Upper lobe of left lung (tissue), 6 donors: Measurements from ENCODE around the gene SNX32. TPM values are rescaled to one million over a fixed set of nuclear protein-coding genes. Genes with fewer than 3 reads are reported as not detected.

Experiments
- ATAC-seq, 2 donors: fragments of 200-7000 bp; cut with Tn5 transposase; one replicate each; pipeline ENCODE4 v1.9.1; 2022; ENCODE audit warnings: mild to moderate bottlenecking in 2 of 2, moderate library complexity in 2 of 2; ENCODE audit not compliant: low FRiP score in 2 of 2
- DNase-seq, 2 donors: peaks; one replicate each; pipeline ENCODE4 v3.0.0-alpha.2; 2019 to 2020
- H3K27ac ChIP-seq, 4 donors: fragments of 200-600 bp; sonication (generic); one replicate each; pipeline ENCODE4 v1.5.1; 2016 to 2019
- H3K27me3 ChIP-seq, 4 donors: fragments of 200-600 bp; sonication (generic); one replicate each; pipeline ENCODE4 v1.5.1; 2017 to 2019
- H3K36me3 ChIP-seq, 4 donors: fragments of 200-600 bp; sonication (generic); one replicate each; pipeline ENCODE4 v1.5.1; 2016 to 2019
- H3K4me1 ChIP-seq, 4 donors: fragments of 200-600 bp; sonication (generic); one replicate each; pipeline ENCODE4 v1.5.1; 2018 to 2019
- H3K4me3 ChIP-seq, 4 donors: fragments of 200-600 bp; sonication (generic); one replicate each; pipeline ENCODE4 v1.5.1; 2017 to 2019; ENCODE audit warnings: mild to moderate bottlenecking in 2 of 4, moderate library complexity in 1 of 4
- H3K9me3 ChIP-seq, 4 donors: fragments of 200-600 bp; sonication (generic); one replicate each; pipeline ENCODE4 v1.5.1; 2018 to 2019
- EP300 ChIP-seq, 4 donors: sonication (generic); formaldehyde crosslinking; IDR thresholded peaks; one replicate each; pipeline ENCODE4 v1.5.1; 2017; ENCODE audit warnings: antibody characterized with exemption in 4 of 4, control low read depth in 2 of 4
- POLR2A ChIP-seq, 4 donors: fragments of 450-650 bp; IDR thresholded peaks; one replicate each; pipeline ENCODE4 v1.5.1; 2016 to 2017; ENCODE audit warnings: antibody characterized with exemption in 4 of 4, mild to moderate bottlenecking in 2 of 4
- POLR2AphosphoS5 ChIP-seq, 2 donors: sonication (generic); formaldehyde crosslinking; IDR thresholded peaks; one replicate each; pipeline ENCODE4 v1.5.1; 2017; ENCODE audit warnings: antibody characterized with exemption in 2 of 2
- WGBS, 2 donors: methylation state at CpG; one replicate each; pipeline ENCODE4 v1.1.5; 2017 to 2018; 5-methylcytosine and 5-hydroxymethylcytosine counted together
- total RNA-seq, 6 donors: library from RNA; depleted of rRNA in 4 of 6; stranded (reverse); fragments of >200 nt in 4 of 6; gene quantifications; one replicate each; pipeline versions ENCODE4 v1.1.0 to v1.2.1, GENCODE V29; 2016 to 2021
- TF ChIP-seq, protein P1 (sequence below), 6 experiments: fragments of 450-650 bp in 4 of 6; fragments of 200-600 bp in 2 of 6; sonication (generic) in 2 of 6; IDR thresholded peaks; one replicate each; pipeline ENCODE4 v1.5.1; 2016 to 2019; ENCODE audit warnings: antibody characterized with exemption in 6 of 6
- donor health status: DM: no; HTN: no; CAD: no; lungs with moderate emphysema.
- donor health status: DM: no; HTN: yes; CAD: no; lungs with severe emphysema.

Gene SNX32
- total RNA-seq, 6 donors from 2014 or later = 0.37 to 0.69 TPM; not detected in 4

DNA sequence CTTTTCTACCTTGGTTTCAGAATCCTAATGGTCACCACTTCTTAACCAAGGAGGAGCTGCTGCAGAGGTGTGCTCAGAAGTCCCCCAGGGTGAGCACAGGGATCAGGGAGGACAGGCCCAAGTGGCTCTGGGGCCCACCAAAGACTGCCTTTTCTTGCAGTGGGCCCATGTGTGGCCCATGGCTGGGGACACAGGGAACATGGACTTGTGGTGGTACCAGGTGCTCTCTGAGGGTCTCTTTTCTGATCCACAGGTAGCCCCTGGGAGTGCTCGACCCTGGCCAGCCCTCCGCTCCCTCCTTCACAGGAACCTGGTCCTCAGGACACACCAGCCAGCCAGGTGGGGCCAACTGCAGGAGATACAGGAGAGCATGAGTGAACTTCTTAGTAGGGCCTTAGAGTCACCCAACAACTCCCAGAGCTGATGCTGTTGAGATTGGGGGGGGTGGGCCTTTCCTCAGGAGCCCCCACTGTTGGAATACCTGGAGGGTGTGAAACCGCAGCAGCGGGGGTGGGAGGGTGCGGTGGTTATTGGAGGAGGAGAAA lies 28.5 kb downstream of the SNX32 start:
- peak in 1 of 2 donors; percentile 19 for DNase-seq
- no peaks in the 10 kb centered on the region for H3K9me3 ChIP-seq
- WGBS, 2 donors = 97% methylated on average over 3 to 5 of the region's 5 CpGs

DNA sequence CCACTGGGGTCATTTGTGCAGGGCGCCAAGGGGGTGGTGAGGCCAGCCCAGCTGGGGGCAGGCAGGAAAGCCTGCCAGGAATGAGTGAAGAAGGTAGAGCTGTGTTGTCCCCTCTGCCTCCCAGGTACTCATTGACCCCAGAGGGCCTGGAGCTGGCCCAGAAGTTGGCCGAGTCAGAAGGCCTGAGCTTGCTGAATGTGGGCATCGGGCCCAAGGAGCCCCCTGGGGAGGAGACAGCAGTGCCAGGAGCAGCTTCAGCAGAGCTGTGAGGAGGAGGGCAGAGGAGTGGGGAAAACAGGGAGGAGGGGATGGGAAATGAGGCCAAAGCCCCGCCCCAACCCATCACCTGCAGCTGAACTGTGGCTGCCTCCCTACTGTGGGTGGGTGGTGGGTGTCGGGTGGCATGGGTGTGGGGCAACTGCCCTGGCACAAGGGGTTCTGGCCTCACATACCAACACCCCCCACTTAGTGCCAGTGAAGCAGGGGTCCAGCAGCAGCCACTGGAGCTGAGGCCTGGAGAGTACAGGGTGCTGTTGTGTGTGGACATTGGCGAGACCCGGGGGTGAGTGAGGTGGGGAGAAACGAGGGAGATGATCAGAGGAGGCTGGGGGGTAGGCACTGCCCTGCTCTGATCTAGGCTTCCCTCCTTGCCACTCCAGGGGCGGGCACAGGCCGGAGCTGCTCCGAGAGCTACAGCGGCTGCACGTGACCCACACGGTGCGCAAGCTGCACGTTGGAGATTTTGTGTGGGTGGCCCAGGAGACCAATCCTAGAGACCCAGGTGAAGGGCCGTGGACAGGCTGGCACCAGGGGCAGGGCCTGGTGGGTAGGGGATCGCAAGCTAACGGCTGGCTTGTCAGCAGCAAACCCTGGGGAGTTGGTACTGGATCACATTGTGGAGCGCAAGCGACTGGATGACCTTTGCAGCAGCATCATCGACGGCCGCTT lies 29.5 kb downstream of the SNX32 start:
- DNase-seq (peak in 1 of 2 donors; percentile 17), ATAC-seq (no peak)
- WGBS, 2 donors = 76 to 94% methylated on average over 10 to 21 of the region's 24 CpGs
- H3K9me3 ChIP-seq = no peaks in the 10 kb centered on the region
- no peak overlapping the region for H3K4me3 ChIP-seq
- TF ChIP-seq, protein P1, sequence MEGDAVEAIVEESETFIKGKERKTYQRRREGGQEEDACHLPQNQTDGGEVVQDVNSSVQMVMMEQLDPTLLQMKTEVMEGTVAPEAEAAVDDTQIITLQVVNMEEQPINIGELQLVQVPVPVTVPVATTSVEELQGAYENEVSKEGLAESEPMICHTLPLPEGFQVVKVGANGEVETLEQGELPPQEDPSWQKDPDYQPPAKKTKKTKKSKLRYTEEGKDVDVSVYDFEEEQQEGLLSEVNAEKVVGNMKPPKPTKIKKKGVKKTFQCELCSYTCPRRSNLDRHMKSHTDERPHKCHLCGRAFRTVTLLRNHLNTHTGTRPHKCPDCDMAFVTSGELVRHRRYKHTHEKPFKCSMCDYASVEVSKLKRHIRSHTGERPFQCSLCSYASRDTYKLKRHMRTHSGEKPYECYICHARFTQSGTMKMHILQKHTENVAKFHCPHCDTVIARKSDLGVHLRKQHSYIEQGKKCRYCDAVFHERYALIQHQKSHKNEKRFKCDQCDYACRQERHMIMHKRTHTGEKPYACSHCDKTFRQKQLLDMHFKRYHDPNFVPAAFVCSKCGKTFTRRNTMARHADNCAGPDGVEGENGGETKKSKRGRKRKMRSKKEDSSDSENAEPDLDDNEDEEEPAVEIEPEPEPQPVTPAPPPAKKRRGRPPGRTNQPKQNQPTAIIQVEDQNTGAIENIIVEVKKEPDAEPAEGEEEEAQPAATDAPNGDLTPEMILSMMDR (IDR thresholded peaks at IDR 0.05) = no peak
- TF ChIP-seq POLR2AphosphoS5 (IDR thresholded peaks at IDR 0.05) (no peak), EP300 (IDR thresholded peaks at IDR 0.05) (no peak), POLR2A (IDR thresholded peaks at IDR 0.05) (no peak)
- H3K36me3 ChIP-seq = peaks cover 16 to 64% (median 53%) of the 10 kb centered on the region in 4 donors
- H3K27me3 ChIP-seq = no peaks in the 10 kb centered on the region
- peaks cover 11 to 43% (median 28%) of the 10 kb centered on the region in 4 donors for H3K4me1 ChIP-seq
- H3K27ac ChIP-seq = peak overlapping the region in 1 of 4 donors; percentile 13

More for the DNA sequence above, 28.5 kb downstream of the SNX32 start:
- ATAC-seq = no peak
- Histone ChIP-seq H3K27me3 (no peaks in the 10 kb centered on the region), H3K27ac (peak overlapping the region in 1 of 4 donors; percentile 94), H3K4me1 (peaks cover 11 to 43% (median 28%) of the 10 kb centered on the region in 4 donors), H3K36me3 (peaks cover 16 to 55% (median 51%) of the 10 kb centered on the region in 4 donors), H3K4me3 (no peak overlapping the region)
- TF ChIP-seq, protein P1 (IDR thresholded peaks at IDR 0.05) = no peak
- TF ChIP-seq POLR2A (IDR thresholded peaks at IDR 0.05) (no peak), POLR2AphosphoS5 (IDR thresholded peaks at IDR 0.05) (no peak), EP300 (IDR thresholded peaks at IDR 0.05) (no peak)

DNA sequence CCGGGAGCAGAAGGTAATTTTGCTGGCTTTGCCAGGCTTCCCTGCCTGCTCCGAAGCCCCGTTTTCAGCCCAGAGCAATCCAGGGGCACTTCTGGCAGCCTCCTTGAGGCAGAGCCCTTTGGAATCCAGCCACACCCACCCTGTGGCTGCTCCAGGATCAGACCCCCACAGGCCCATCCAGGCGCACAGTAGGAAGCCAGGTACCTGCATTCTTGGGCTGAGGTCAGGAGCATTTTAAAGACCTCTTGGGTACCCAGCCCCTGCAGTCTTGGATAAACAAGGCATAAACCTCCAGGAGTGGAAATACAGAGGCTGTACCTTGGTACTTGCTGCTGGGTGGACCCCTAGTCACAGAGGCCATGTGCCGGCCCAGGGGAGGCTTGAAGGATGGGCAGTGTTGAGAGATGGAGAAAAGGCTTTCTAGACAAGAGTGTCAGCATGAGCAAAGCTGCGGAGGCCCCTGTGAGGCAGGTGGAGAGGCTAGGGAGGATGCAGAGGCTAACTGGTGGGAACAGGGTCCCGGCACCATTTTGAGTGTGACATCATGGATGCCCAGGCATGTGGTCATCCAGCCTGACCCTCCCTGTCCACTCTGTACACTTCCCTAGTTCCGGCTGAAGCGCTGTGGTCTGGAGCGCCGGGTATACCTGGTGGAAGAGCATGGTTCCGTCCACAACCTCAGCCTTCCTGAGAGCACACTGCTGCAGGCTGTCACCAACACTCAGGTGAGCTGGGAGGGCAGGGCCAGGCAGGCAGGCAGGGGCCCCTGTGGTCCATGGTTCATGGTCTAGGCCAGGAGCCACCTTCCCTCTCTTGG lies 30.3 kb downstream of the SNX32 start:
- no peak overlapping the region for H3K4me3 ChIP-seq
- DNase-seq = peak in 1 of 2 donors; percentile 18
- peaks cover 16 to 73% (median 53%) of the 10 kb centered on the region in 4 donors for H3K36me3 ChIP-seq
- H3K27me3 ChIP-seq = no peaks in the 10 kb centered on the region
- H3K9me3 ChIP-seq = no peaks in the 10 kb centered on the region
- H3K27ac ChIP-seq = no peak overlapping the region
- no peak for ATAC-seq
- WGBS, 2 donors = 79 to 93% methylated on average over 8 to 12 of the region's 12 CpGs
- TF ChIP-seq, protein P1 (IDR thresholded peaks at IDR 0.05) = no peak
- no peak for TF ChIP-seq POLR2AphosphoS5 (IDR thresholded peaks at IDR 0.05)
- no peak for TF ChIP-seq EP300 (IDR thresholded peaks at IDR 0.05)
- TF ChIP-seq POLR2A (IDR thresholded peaks at IDR 0.05) = no peak
- H3K4me1 ChIP-seq = peaks cover 11 to 36% (median 22%) of the 10 kb centered on the region in 4 donors

DNA sequence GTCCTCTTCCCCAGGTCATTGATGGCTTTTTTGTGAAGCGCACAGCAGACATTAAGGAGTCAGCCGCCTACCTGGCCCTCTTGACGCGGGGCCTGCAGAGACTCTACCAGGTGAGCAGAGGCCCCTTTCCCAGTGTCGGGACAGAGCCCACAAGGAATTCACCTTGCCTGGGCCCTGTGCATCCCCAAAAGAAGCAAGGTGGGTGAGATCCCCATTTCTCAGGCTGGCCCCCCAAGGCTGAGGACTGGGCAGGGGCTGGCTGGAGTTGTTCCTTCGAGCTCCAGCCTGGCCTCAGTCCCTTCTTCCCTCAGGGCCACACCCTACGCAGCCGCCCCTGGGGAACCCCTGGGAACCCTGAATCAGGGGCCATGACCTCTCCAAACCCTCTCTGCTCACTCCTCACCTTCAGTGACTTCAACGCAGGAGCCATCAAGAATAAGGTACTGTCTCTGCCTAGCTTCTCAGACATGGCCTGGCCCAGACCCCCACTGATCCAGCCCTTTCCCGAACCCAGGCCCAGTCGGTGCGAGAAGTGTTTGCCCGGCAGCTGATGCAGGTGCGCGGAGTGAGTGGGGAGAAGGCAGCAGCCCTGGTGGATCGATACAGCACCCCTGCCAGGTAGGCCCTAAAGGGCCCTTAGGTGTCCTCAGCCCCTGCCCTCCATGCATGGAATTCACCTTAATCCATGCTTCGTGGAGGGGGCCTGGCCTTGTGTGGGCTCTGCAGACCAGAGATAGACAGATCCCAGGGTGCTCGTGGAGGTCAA lies 31.1 kb downstream of the SNX32 start:
- Histone ChIP-seq H3K4me3 (no peak overlapping the region), H3K27ac (no peak overlapping the region), H3K9me3 (no peaks in the 10 kb centered on the region), H3K4me1 (peaks cover 11 to 30% (median 17%) of the 10 kb centered on the region in 4 donors), H3K27me3 (no peaks in the 10 kb centered on the region), H3K36me3 (peaks cover 16 to 81% (median 55%) of the 10 kb centered on the region in 4 donors)
- 84 to 96% methylated on average over 9 to 15 of the region's 18 CpGs for WGBS, 2 donors
- no peak for ATAC-seq
- no peak for TF ChIP-seq POLR2A (IDR thresholded peaks at IDR 0.05)
- TF ChIP-seq EP300 (IDR thresholded peaks at IDR 0.05) = no peak
- TF ChIP-seq POLR2AphosphoS5 (IDR thresholded peaks at IDR 0.05) = no peak
- TF ChIP-seq, protein P1 (IDR thresholded peaks at IDR 0.05) = no peak
- peak in 1 of 2 donors; percentile 18 for DNase-seq
